Astrocyte (in vitro differentiated cells and primary cell): Measurements from ENCODE around the gene IL27RA.

Experiments used
- CTCF ChIP-seq: IDR thresholded peaks from 2 replicates; pipeline ENCODE4 v1.5.1; 2011; ENCODE audit warnings: low read depth, mild to moderate bottlenecking, inconsistent platforms, low read length, moderate library complexity; ENCODE audit not compliant: insufficient read depth
- EZH2 ChIP-seq: IDR thresholded peaks from 2 replicates; pipeline ENCODE4 v1.6.1; 2012; ENCODE audit warnings: mild to moderate bottlenecking, low read length, inconsistent platforms; ENCODE audit not compliant: insufficient read depth

- no peak for TF ChIP-seq CTCF
- no peak for TF ChIP-seq EZH2
Measured at GRCh38 chr19:14050512-14050911, 18.9 kb downstream of the IL27RA start.
